SK-N-SH (cell line): ENCODE results near the gene LSG1. TPM values are rescaled to one million over a fixed set of nuclear protein-coding genes. Genes with fewer than 3 reads are reported as not detected.

Source experiments
- CTCF ChIA-PET: fragments of 300-600, 350-600 bp; formaldehyde crosslinking; extraction: SDS; loops from one replicate; lab custom pipeline; 2021; lab: Yijun Ruan, JAX
- POLR2A ChIA-PET: fragments of 350-600 bp; sonication (Branson Sonifier 250); formaldehyde crosslinking; extraction: SDS; loops from one replicate; lab custom pipeline; 2020; ENCODE audit warnings: antibody characterized with exemption, inconsistent platforms; lab: Yijun Ruan, JAX
- DNase-seq: peaks from one replicate; pipeline ENCODE4 v3.0.0; 2012
- H2AFZ ChIP-seq: fragments of 200-600 bp; sonication (generic); 2 replicates; pipeline ENCODE4 v1.8.1; 2016; ENCODE audit warnings: antibody characterized with exemption, mild to moderate bottlenecking, low read depth
- H3F3A ChIP-seq: fragments of 200-600 bp; sonication (generic); replicated peaks from 2 replicates; pipeline ENCODE3; 2016; ENCODE audit warnings: antibody characterized with exemption, mild to moderate bottlenecking; ENCODE audit not compliant: insufficient read depth
- H3K27ac ChIP-seq, 2 experiments: fragments of 200-500 bp in 1 of 2; fragments of 200-600 bp in 1 of 2; sonication (Bioruptor generic) in 1 of 2; sonication (generic), shearing (Covaris generic) in 1 of 2; 2 replicates each; pipeline versions ENCODE4 v1.5.1 to v1.6.1; 2014 to 2016; ENCODE audit warnings: low read depth in 2 of 2, inconsistent platforms in 1 of 2, low read length in 1 of 2, mild to moderate bottlenecking in 1 of 2, mixed read lengths in 1 of 2
- H3K27me3 ChIP-seq: fragments of 200-600 bp; sonication (generic), shearing (Covaris generic); 2 replicates; pipeline ENCODE4 v1.6.1; 2016; ENCODE audit warnings: mixed run types; ENCODE audit not compliant: insufficient read depth
- H3K36me3 ChIP-seq, 2 experiments: fragments of 200-500 bp in 1 of 2; fragments of 200-600 bp in 1 of 2; sonication (Bioruptor generic) in 1 of 2; sonication (generic) in 1 of 2; replicated peaks in 1 of 2; 2 replicates each; pipeline versions ENCODE3 to v1.5.1; 2014 to 2016; ENCODE audit warnings: low read length in 1 of 2, mild to moderate bottlenecking in 1 of 2; ENCODE audit not compliant: insufficient read depth in 2 of 2, control insufficient read depth in 1 of 2
- H3K4me1 ChIP-seq, 2 experiments: fragments of 200-500 bp in 1 of 2; fragments of 200-600 bp in 1 of 2; sonication (Bioruptor generic) in 1 of 2; sonication (generic), shearing (Covaris generic) in 1 of 2; 2 replicates each; pipeline versions ENCODE4 v1.5.1 to v1.6.1; 2014 to 2016; ENCODE audit warnings: low read depth in 1 of 2, low read length in 1 of 2, mixed run types in 1 of 2; ENCODE audit not compliant: insufficient read depth in 2 of 2, control insufficient read depth in 1 of 2
- H3K4me2 ChIP-seq: fragments of 200-600 bp; sonication (generic), shearing (Covaris generic); 2 replicates; pipeline ENCODE4 v1.6.1; 2017; ENCODE audit warnings: mixed run types
- H3K4me3 ChIP-seq, 2 experiments: fragments of 200-500 bp in 1 of 2; fragments of 200-600 bp in 1 of 2; sonication (Bioruptor generic) in 1 of 2; sonication (generic), shearing (Covaris generic) in 1 of 2; 2 replicates each; pipeline versions ENCODE4 v1.5.1 to v1.8.1; 2014 to 2016; ENCODE audit warnings: low read depth in 2 of 2, inconsistent platforms in 1 of 2, low read length in 1 of 2, mild to moderate bottlenecking in 1 of 2, mixed read lengths in 1 of 2, moderate library complexity in 1 of 2
- H3K79me2 ChIP-seq: fragments of 200-600 bp; sonication (generic); 2 replicates; pipeline ENCODE4 v1.8.1; 2017; ENCODE audit warnings: mild to moderate bottlenecking; ENCODE audit not compliant: insufficient read depth
- H3K9ac ChIP-seq: fragments of 200-600 bp; sonication (generic); 2 replicates; pipeline ENCODE4 v1.6.1; 2017; ENCODE audit warnings: mixed run types
- H3K9me2 ChIP-seq: fragments of 200-600 bp; sonication (generic); 2 replicates; pipeline ENCODE4 v1.6.1; 2017; ENCODE audit warnings: mixed run types
- H3K9me3 ChIP-seq: fragments of 200-600 bp; sonication (generic); 2 replicates; pipeline ENCODE4 v1.6.1; 2017; ENCODE audit warnings: mixed run types, mild to moderate bottlenecking, moderate library complexity
- H4K20me1 ChIP-seq: fragments of 200-600 bp; sonication (generic); 2 replicates; pipeline ENCODE4 v1.6.1; 2017; ENCODE audit warnings: mild to moderate bottlenecking, mixed run types; ENCODE audit not compliant: insufficient read depth
- CHD2 ChIP-seq: fragments of 150-350 bp; IDR thresholded peaks from 2 replicates; pipeline ENCODE4 v1.6.1; 2018; ENCODE audit warnings: low read length; ENCODE audit not compliant: partially characterized antibody
- ELF1 ChIP-seq: IDR thresholded peaks from 2 replicates; pipeline ENCODE4 v1.4.0; 2012
- GABPA ChIP-seq: IDR thresholded peaks from 2 replicates; pipeline ENCODE4 v1.4.0; 2012; ENCODE audit warnings: low read depth, mild to moderate bottlenecking
- GATA2 ChIP-seq: sonication (generic); formaldehyde crosslinking; IDR thresholded peaks from 2 replicates; pipeline ENCODE4 v1.5.0; 2020; ENCODE audit warnings: mild to moderate bottlenecking, missing genetic modification reagents
- MXI1 ChIP-seq: IDR thresholded peaks from 2 replicates; pipeline ENCODE4 v1.6.1; 2012; ENCODE audit warnings: mild to moderate bottlenecking, low read depth, low read length, improper control_type of control experiment
- NRF1 ChIP-seq: IDR thresholded peaks from 2 replicates; pipeline ENCODE4 v1.6.1; 2012; ENCODE audit warnings: low read depth, mild to moderate bottlenecking, low read length
- POLR2AphosphoS5 ChIP-seq: IDR thresholded peaks from 2 replicates; pipeline ENCODE4 v1.6.1; 2012; ENCODE audit warnings: low read depth, low read length
- RCOR1 ChIP-seq: fragments of 150-350 bp; IDR thresholded peaks from 2 replicates; pipeline ENCODE4 v1.6.1; 2017; ENCODE audit warnings: antibody characterized with exemption, low read length
- RFX5 ChIP-seq: IDR thresholded peaks from 2 replicates; pipeline ENCODE4 v1.6.1; 2012; ENCODE audit warnings: mild to moderate bottlenecking, improper control_type of control experiment, low read length
- RXRA ChIP-seq: IDR thresholded peaks from 2 replicates; pipeline ENCODE4 v1.4.0; 2012; ENCODE audit warnings: low read depth, mild to moderate bottlenecking, borderline replicate concordance
- SMC3 ChIP-seq: IDR thresholded peaks from 2 replicates; pipeline ENCODE4 v1.6.1; 2012; ENCODE audit warnings: low read depth, low read length, improper control_type of control experiment
- TAF1 ChIP-seq: IDR thresholded peaks from 2 replicates; pipeline ENCODE4 v1.6.1; 2012; ENCODE audit warnings: low read depth, mild to moderate bottlenecking, low read length, moderate library complexity, borderline replicate concordance
- TEAD4 ChIP-seq: IDR thresholded peaks from 2 replicates; pipeline ENCODE4 v1.4.0; 2012; ENCODE audit warnings: mild to moderate bottlenecking, borderline replicate concordance; ENCODE audit not compliant: insufficient read depth
- YY1 ChIP-seq: IDR thresholded peaks from 2 replicates; pipeline ENCODE4 v1.4.0; 2012; ENCODE audit warnings: low read depth, mild to moderate bottlenecking
- WGBS: methylation state at CpG from one replicate; pipeline ENCODE4 v1.1.6; 2017; ENCODE audit warnings: low lambda C conversion rate; 5-methylcytosine and 5-hydroxymethylcytosine counted together
- polyA plus RNA-seq, 3 experiments: library from polyadenylated mRNA; depleted of rRNA; stranded (reverse); fragments of >200 nt; gene quantifications; 2 replicates each; pipeline ENCODE4 v1.2.3, GENCODE V29; 2012
- TF ChIP-seq, protein P1 (sequence below): IDR thresholded peaks from 2 replicates; pipeline ENCODE4 v1.4.0; 2012; ENCODE audit warnings: low read depth, borderline replicate concordance
- TF ChIP-seq, protein P2 (sequence below): IDR thresholded peaks from 2 replicates; pipeline ENCODE4 v1.4.0; 2012; ENCODE audit warnings: low read depth, borderline replicate concordance
- TF ChIP-seq, protein P3 (sequence below): fragments of 200-600 bp; sonication (generic); IDR thresholded peaks from 2 replicates; pipeline ENCODE4 v1.6.1; 2017; ENCODE audit warnings: antibody characterized with exemption, mild to moderate bottlenecking, moderate library complexity
- TF ChIP-seq, protein P4 (sequence below): IDR thresholded peaks from 2 replicates; pipeline ENCODE4 v1.4.0; 2012; ENCODE audit warnings: low read depth
- TF ChIP-seq, protein P5 (sequence below): IDR thresholded peaks from 2 replicates; pipeline ENCODE4 v1.6.1; 2012; ENCODE audit warnings: mild to moderate bottlenecking, low read depth, low read length, moderate library complexity

LSG1 gene
- polyA plus RNA-seq, 1 of the 3 experiments (the other 2 are of a cell fraction), result 35.1 TPM

DNA sequence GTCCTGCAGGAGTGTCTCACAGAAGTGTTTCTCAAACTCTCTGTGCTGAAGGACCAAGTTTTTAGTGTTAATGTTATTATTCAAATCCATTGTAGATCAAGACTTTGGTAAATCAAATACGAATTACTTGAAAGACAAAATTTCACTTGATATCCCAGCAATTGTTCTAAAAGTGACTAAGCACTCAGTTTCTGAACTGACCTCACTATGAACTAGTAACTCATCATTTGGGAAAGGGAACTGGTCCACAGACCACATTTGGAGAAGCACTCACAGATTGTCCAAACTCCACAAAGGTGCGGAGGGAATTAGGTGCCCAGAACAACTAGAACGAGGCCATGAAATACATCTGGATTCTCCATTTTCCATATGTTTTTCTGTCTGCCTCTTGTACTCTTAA lies 39.3 kb upstream of the LSG1 start:
- 86% methylated on average over 3 of the region's 3 CpGs for WGBS
- ChIA-PET CTCF (no interaction called here), POLR2A (no interaction called here)

More for the DNA sequence above, 39.3 kb upstream of the LSG1 start:
- no peaks in the 10 kb centered on the region for H3K9me3 ChIP-seq
- H3F3A ChIP-seq, result peaks cover 4% of the 10 kb centered on the region
- no peaks in the 10 kb centered on the region for H3K36me3 ChIP-seq
- H3K9me2 ChIP-seq, result no peaks in the 10 kb centered on the region
- no peak for TF ChIP-seq RFX5
- TF ChIP-seq, protein P1, sequence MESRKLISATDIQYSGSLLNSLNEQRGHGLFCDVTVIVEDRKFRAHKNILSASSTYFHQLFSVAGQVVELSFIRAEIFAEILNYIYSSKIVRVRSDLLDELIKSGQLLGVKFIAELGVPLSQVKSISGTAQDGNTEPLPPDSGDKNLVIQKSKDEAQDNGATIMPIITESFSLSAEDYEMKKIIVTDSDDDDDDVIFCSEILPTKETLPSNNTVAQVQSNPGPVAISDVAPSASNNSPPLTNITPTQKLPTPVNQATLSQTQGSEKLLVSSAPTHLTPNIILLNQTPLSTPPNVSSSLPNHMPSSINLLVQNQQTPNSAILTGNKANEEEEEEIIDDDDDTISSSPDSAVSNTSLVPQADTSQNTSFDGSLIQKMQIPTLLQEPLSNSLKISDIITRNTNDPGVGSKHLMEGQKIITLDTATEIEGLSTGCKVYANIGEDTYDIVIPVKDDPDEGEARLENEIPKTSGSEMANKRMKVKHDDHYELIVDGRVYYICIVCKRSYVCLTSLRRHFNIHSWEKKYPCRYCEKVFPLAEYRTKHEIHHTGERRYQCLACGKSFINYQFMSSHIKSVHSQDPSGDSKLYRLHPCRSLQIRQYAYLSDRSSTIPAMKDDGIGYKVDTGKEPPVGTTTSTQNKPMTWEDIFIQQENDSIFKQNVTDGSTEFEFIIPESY, result no peak
- no peak for TF ChIP-seq TAF1
- TF ChIP-seq MXI1, result no peak
- TF ChIP-seq, protein P2, sequence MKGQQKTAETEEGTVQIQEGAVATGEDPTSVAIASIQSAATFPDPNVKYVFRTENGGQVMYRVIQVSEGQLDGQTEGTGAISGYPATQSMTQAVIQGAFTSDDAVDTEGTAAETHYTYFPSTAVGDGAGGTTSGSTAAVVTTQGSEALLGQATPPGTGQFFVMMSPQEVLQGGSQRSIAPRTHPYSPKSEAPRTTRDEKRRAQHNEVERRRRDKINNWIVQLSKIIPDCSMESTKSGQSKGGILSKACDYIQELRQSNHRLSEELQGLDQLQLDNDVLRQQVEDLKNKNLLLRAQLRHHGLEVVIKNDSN, result no peak
- TF ChIP-seq GATA2, result no peak
- no peak for TF ChIP-seq SMC3
- no peak for TF ChIP-seq ELF1
- no peak for TF ChIP-seq NRF1
- TF ChIP-seq RCOR1, result no peak
- no peak for TF ChIP-seq TEAD4
- no peak for TF ChIP-seq CHD2
- no peak for TF ChIP-seq GABPA
- TF ChIP-seq, protein P3, sequence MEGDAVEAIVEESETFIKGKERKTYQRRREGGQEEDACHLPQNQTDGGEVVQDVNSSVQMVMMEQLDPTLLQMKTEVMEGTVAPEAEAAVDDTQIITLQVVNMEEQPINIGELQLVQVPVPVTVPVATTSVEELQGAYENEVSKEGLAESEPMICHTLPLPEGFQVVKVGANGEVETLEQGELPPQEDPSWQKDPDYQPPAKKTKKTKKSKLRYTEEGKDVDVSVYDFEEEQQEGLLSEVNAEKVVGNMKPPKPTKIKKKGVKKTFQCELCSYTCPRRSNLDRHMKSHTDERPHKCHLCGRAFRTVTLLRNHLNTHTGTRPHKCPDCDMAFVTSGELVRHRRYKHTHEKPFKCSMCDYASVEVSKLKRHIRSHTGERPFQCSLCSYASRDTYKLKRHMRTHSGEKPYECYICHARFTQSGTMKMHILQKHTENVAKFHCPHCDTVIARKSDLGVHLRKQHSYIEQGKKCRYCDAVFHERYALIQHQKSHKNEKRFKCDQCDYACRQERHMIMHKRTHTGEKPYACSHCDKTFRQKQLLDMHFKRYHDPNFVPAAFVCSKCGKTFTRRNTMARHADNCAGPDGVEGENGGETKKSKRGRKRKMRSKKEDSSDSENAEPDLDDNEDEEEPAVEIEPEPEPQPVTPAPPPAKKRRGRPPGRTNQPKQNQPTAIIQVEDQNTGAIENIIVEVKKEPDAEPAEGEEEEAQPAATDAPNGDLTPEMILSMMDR, result no peak
- TF ChIP-seq YY1, result no peak
- TF ChIP-seq RXRA, result no peak
- TF ChIP-seq, protein P4, sequence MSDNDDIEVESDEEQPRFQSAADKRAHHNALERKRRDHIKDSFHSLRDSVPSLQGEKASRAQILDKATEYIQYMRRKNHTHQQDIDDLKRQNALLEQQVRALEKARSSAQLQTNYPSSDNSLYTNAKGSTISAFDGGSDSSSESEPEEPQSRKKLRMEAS, result no peak
- TF ChIP-seq, protein P5, sequence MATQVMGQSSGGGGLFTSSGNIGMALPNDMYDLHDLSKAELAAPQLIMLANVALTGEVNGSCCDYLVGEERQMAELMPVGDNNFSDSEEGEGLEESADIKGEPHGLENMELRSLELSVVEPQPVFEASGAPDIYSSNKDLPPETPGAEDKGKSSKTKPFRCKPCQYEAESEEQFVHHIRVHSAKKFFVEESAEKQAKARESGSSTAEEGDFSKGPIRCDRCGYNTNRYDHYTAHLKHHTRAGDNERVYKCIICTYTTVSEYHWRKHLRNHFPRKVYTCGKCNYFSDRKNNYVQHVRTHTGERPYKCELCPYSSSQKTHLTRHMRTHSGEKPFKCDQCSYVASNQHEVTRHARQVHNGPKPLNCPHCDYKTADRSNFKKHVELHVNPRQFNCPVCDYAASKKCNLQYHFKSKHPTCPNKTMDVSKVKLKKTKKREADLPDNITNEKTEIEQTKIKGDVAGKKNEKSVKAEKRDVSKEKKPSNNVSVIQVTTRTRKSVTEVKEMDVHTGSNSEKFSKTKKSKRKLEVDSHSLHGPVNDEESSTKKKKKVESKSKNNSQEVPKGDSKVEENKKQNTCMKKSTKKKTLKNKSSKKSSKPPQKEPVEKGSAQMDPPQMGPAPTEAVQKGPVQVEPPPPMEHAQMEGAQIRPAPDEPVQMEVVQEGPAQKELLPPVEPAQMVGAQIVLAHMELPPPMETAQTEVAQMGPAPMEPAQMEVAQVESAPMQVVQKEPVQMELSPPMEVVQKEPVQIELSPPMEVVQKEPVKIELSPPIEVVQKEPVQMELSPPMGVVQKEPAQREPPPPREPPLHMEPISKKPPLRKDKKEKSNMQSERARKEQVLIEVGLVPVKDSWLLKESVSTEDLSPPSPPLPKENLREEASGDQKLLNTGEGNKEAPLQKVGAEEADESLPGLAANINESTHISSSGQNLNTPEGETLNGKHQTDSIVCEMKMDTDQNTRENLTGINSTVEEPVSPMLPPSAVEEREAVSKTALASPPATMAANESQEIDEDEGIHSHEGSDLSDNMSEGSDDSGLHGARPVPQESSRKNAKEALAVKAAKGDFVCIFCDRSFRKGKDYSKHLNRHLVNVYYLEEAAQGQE, result no peak
- no peak for TF ChIP-seq POLR2AphosphoS5
- no peaks in the 10 kb centered on the region for H3K27me3 ChIP-seq
- peak overlapping the region; percentile 43; the same call in 1 of the 2 replicates for H2AFZ ChIP-seq
- DNase-seq, result no peak
- H3K9ac ChIP-seq, result peak overlapping the region; percentile 17; the same call in 1 of the 2 replicates
- no peak overlapping the region for H3K4me2 ChIP-seq
- no peaks in the 10 kb centered on the region for H4K20me1 ChIP-seq
- H3K4me3 ChIP-seq, result no peak overlapping the region
- no peaks in the 10 kb centered on the region for H3K79me2 ChIP-seq
- H3K4me1 ChIP-seq, result peaks cover 0 to 4% of the 10 kb centered on the region in 2 experiments; a peak in 1 of 4 replicates
- peak overlapping the region in 1 of 2 experiments; percentile 79; a peak in 2 of 4 replicates for H3K27ac ChIP-seq
